ENCODE measurements around the gene MYO19. TPM values are rescaled to one million over a fixed set of nuclear protein-coding genes. Genes with fewer than 3 reads are reported as not detected.

MYO19 gene
- total RNA-seq, 1 donor from 2014 or later: 88.4 TPM

DNA sequence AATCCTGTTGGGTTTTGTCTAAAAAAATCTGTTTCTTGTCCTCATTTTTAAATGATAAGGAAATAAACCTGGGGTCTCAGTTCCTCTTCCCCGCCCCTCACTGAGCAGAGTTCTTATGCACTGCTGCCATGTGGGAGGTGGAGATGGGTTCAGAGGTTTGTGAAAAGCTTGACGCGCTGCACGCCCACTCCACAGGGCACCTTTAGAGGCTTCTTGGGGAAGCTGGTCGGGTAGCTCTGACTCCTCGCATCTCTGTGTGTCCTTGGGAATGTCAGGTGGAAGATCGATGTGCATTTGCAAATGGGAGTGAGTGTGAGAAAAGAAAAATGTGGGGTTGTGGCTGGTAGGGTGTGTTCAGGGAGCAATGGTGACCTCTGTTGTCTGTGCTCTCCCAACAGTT is 52.8 kb downstream of the MYO19 start:
- no peaks in the 10 kb centered on the region for H3K36me3 Mint-ChIP-seq (ENCODE audit: unreplicated experiment)
- H3K27ac Mint-ChIP-seq (ENCODE audit: unreplicated experiment): no peak overlapping the region
- peak overlapping the region; percentile 45 for H3K4me3 Mint-ChIP-seq (ENCODE audit: unreplicated experiment)
- no peak for DNase-seq
- H3K4me1 Mint-ChIP-seq (ENCODE audit: low read depth, unreplicated experiment): peaks cover 14% of the 10 kb centered on the region
- H3K27me3 Mint-ChIP-seq (ENCODE audit: unreplicated experiment): peaks cover 13% of the 10 kb centered on the region
- TF ChIP-seq, protein P1, sequence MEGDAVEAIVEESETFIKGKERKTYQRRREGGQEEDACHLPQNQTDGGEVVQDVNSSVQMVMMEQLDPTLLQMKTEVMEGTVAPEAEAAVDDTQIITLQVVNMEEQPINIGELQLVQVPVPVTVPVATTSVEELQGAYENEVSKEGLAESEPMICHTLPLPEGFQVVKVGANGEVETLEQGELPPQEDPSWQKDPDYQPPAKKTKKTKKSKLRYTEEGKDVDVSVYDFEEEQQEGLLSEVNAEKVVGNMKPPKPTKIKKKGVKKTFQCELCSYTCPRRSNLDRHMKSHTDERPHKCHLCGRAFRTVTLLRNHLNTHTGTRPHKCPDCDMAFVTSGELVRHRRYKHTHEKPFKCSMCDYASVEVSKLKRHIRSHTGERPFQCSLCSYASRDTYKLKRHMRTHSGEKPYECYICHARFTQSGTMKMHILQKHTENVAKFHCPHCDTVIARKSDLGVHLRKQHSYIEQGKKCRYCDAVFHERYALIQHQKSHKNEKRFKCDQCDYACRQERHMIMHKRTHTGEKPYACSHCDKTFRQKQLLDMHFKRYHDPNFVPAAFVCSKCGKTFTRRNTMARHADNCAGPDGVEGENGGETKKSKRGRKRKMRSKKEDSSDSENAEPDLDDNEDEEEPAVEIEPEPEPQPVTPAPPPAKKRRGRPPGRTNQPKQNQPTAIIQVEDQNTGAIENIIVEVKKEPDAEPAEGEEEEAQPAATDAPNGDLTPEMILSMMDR (IDR thresholded peaks at IDR 0.05; ENCODE audit: partially characterized antibody, unreplicated experiment): no peak
- peaks cover 4% of the 10 kb centered on the region for H3K9me3 Mint-ChIP-seq (ENCODE audit: unreplicated experiment)

DNA sequence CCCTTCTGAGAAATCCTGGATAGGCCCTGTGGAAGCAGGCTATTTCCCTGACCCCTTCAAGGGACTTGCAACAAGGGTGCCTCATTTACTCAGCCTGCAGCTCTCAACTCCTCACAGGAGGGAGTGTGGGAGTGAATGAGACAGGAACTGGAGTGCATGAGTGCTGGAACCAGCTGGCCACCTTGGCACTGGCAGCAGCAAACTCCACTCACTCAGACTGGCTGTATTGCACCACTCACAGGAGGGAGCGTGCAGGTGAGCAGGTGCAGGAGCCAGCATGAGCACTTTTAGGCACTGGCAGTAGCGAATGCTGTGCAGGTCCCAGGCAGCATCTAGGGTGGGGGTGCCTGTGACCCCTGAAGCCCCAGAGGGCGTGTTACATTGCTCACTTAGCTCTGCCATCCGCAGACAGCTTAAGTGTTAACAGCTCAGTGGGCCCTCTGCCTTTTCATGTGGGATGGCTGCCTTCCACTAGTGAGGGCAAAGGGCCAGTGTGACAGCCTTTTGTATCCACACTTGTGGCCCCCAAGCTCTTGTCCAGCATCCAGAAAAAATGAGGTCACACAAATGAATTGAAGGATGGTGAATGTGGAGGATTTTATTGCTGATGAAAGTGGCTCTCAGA is 59.2 kb downstream of the MYO19 start:
- peaks cover 4% of the 10 kb centered on the region for H3K9me3 Mint-ChIP-seq (ENCODE audit: unreplicated experiment)
- H3K27ac Mint-ChIP-seq (ENCODE audit: unreplicated experiment): no peak overlapping the region
- TF ChIP-seq, protein P1 (IDR thresholded peaks at IDR 0.05; ENCODE audit: partially characterized antibody, unreplicated experiment): no peak
- H3K27me3 Mint-ChIP-seq (ENCODE audit: unreplicated experiment): peaks cover 2% of the 10 kb centered on the region
- H3K36me3 Mint-ChIP-seq (ENCODE audit: unreplicated experiment): no peaks in the 10 kb centered on the region
- no peak for DNase-seq
- H3K4me3 Mint-ChIP-seq (ENCODE audit: unreplicated experiment): no peak overlapping the region
- H3K4me1 Mint-ChIP-seq (ENCODE audit: low read depth, unreplicated experiment): peaks cover 6% of the 10 kb centered on the region

DNA sequence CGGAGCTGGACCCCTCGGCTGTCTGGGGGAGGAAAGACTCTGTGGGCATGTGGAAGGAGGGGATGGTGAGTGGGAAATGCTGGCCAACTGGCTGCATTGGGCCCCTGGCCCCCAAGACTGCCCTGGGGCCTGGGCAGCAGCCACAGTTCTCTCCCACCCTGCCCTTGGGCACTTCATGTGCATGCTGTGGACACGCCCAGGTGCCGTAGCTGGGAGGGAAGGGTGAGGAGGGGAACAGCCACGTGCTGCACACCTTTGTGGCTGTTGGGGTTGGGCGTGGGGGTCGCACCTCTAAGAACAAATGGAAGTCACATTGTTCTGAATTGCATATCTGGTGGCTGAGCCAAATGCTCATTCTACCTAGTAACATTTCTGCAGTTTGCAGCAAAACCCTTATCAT is 60.1 kb downstream of the MYO19 start:
- H3K9me3 Mint-ChIP-seq (ENCODE audit: unreplicated experiment): peaks cover 4% of the 10 kb centered on the region
- H3K4me1 Mint-ChIP-seq (ENCODE audit: low read depth, unreplicated experiment): peaks cover 13% of the 10 kb centered on the region
- H3K27ac Mint-ChIP-seq (ENCODE audit: unreplicated experiment): no peak overlapping the region
- H3K36me3 Mint-ChIP-seq (ENCODE audit: unreplicated experiment): no peaks in the 10 kb centered on the region
- TF ChIP-seq, protein P1 (IDR thresholded peaks at IDR 0.05; ENCODE audit: partially characterized antibody, unreplicated experiment): no peak
- no peak for DNase-seq
- H3K27me3 Mint-ChIP-seq (ENCODE audit: unreplicated experiment): no peaks in the 10 kb centered on the region
- H3K4me3 Mint-ChIP-seq (ENCODE audit: unreplicated experiment): no peak overlapping the region

DNA sequence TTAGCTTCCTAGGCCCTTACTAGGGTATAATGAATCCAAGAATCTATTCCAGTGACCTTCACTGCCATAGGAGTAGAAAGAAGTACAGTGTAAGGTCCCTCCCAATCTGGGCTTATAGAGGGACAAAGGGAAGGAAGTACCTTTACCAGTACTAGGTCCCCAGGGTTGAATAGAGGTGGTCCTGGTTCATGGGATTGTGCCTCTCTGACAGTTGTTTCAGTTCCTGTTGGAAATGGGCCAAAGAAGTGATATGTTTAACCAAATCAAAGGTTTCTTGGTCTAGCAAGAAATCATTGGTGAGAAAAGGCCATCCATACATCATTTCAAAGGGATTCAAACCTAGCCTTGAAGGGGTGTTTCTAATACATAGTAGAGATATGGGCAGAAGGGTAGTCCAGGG is 64.2 kb downstream of the MYO19 start:
- TF ChIP-seq, protein P1 (IDR thresholded peaks at IDR 0.05; ENCODE audit: partially characterized antibody, unreplicated experiment): no peak
- no peak for DNase-seq
- Mint-ChIP-seq H3K4me1 (ENCODE audit: low read depth, unreplicated experiment) (peaks cover 33% of the 10 kb centered on the region), H3K27me3 (ENCODE audit: unreplicated experiment) (peaks cover 4% of the 10 kb centered on the region), H3K4me3 (ENCODE audit: unreplicated experiment) (peak overlapping the region; percentile 68), H3K27ac (ENCODE audit: unreplicated experiment) (peak overlapping the region; percentile 72), H3K9me3 (ENCODE audit: unreplicated experiment) (peaks cover 10% of the 10 kb centered on the region), H3K36me3 (ENCODE audit: unreplicated experiment) (no peaks in the 10 kb centered on the region)

DNA sequence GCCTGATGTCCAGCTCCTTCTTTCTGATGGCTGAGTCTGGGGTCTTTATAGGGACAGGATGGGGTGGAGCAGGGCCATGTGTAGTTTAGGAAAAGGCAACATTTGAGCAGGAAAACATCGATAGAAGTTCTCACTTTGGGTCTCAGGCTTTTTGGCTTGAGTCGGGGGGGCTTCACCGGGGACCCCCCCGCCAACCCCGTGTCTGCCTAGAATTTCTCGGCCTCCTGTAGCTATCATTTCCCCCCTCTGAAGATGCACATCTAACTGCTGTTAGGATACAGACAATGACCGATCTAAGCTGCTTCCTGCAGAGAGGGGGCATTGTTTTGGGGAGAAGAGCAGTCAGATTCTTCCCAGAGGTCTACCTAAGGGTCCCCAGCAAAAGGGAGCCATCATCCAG is 64.9 kb downstream of the MYO19 start:
- H3K4me1 Mint-ChIP-seq (ENCODE audit: low read depth, unreplicated experiment): peaks cover 33% of the 10 kb centered on the region
- TF ChIP-seq, protein P1 (IDR thresholded peaks at IDR 0.05; ENCODE audit: partially characterized antibody, unreplicated experiment): no peak
- no peaks in the 10 kb centered on the region for H3K36me3 Mint-ChIP-seq (ENCODE audit: unreplicated experiment)
- H3K9me3 Mint-ChIP-seq (ENCODE audit: unreplicated experiment): peaks cover 10% of the 10 kb centered on the region
- peak overlapping the region; percentile 74 for H3K4me3 Mint-ChIP-seq (ENCODE audit: unreplicated experiment)
- H3K27me3 Mint-ChIP-seq (ENCODE audit: unreplicated experiment): peaks cover 6% of the 10 kb centered on the region
- H3K27ac Mint-ChIP-seq (ENCODE audit: unreplicated experiment): peak overlapping the region; percentile 92
- DNase-seq: no peak
